Measurements from ENCODE around the gene FOXD1. TPM values are rescaled to one million over a fixed set of nuclear protein-coding genes. Genes with fewer than 3 reads are reported as not detected.
A peak's percentile ranks its signal among the peaks of the same experiment; 100 is the strongest.

The FOXD1 gene
- total and polyA plus RNA-seq, 2 of the 4 experiments (the other 2 are of a cell fraction), result 3.2 to 23.1 TPM

DNA sequence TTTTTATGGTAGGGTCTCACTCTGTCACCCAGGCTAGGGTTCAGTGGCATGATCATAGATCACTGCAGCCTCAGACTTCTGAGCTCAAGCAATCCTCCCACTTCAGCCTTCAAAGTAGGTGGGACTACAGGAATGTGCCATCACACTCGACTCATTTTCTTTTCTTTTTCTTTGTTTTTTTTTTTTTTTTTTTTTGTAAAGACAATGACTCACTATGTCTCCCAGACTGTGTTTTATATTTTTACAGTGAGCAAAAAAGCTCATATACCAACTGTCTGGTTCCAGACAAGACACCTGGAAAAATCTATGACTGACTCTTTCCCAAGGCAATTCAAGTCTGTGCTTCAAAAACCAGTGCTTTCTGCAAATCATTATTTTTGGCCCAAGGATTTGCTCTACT, 10.8 kb upstream of the FOXD1 start:
- H3K79me1 ChIP-seq (ENCODE audit: low read depth in 1 of 2, low read length in 2 of 2), result no peaks in the 10 kb centered on the region
- intact Hi-C loops (cut with micrococcal nuclease), result loop anchor here (10.0 kb wide), 1 partner anchor 535 kb away; no protein-coding TSS in a partner anchor
- ChIA-PET CTCF (no interaction called here), POLR2A (ENCODE audit: unreplicated experiment) (no interaction called here)
- H3K9ac ChIP-seq (ENCODE audit: low read depth, low read length), result no peak overlapping the region
- no peak overlapping the region for H3K56ac ChIP-seq (ENCODE audit: extremely low read depth, insufficient read depth, low read length)
- H3K4ac ChIP-seq (ENCODE audit: low read depth, low read length), result no peak overlapping the region
- no peak overlapping the region for H2AK5ac ChIP-seq (ENCODE audit: low read depth, low read length)
- BruUV-seq (replicated peaks), result no TSS peak
- no peaks in the 10 kb centered on the region for H3K9me3 ChIP-seq (ENCODE audit: control insufficient read depth, insufficient read depth, low read length)
- H3K9me1 ChIP-seq (ENCODE audit: insufficient read depth, low read length), result no peaks in the 10 kb centered on the region
- ATAC-seq (ENCODE audit: low read depth) (no peak), DNase-seq (peak; percentile 52)
- TF ChIP-seq MAFK (IDR thresholded peaks at IDR 0.05; ENCODE audit: low read depth, low read length), result no peak
- no peak for TF ChIP-seq MAZ (IDR thresholded peaks at IDR 0.05; ENCODE audit: borderline replicate concordance, low read depth, low read length)
- TF ChIP-seq, protein P1, sequence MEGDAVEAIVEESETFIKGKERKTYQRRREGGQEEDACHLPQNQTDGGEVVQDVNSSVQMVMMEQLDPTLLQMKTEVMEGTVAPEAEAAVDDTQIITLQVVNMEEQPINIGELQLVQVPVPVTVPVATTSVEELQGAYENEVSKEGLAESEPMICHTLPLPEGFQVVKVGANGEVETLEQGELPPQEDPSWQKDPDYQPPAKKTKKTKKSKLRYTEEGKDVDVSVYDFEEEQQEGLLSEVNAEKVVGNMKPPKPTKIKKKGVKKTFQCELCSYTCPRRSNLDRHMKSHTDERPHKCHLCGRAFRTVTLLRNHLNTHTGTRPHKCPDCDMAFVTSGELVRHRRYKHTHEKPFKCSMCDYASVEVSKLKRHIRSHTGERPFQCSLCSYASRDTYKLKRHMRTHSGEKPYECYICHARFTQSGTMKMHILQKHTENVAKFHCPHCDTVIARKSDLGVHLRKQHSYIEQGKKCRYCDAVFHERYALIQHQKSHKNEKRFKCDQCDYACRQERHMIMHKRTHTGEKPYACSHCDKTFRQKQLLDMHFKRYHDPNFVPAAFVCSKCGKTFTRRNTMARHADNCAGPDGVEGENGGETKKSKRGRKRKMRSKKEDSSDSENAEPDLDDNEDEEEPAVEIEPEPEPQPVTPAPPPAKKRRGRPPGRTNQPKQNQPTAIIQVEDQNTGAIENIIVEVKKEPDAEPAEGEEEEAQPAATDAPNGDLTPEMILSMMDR (conservative IDR thresholded peaks at IDR 0.05; ENCODE audit: low read depth, low read length), result no peak
- TF ChIP-seq, protein P2, sequence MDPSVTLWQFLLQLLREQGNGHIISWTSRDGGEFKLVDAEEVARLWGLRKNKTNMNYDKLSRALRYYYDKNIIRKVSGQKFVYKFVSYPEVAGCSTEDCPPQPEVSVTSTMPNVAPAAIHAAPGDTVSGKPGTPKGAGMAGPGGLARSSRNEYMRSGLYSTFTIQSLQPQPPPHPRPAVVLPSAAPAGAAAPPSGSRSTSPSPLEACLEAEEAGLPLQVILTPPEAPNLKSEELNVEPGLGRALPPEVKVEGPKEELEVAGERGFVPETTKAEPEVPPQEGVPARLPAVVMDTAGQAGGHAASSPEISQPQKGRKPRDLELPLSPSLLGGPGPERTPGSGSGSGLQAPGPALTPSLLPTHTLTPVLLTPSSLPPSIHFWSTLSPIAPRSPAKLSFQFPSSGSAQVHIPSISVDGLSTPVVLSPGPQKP (IDR thresholded peaks at IDR 0.05; ENCODE audit: borderline replicate concordance, low read depth, low read length), result no peak
- no peak for TF ChIP-seq RFX5 (IDR thresholded peaks at IDR 0.05; ENCODE audit: low read depth, low read length)
- TF ChIP-seq RAD21 (IDR thresholded peaks at IDR 0.05; ENCODE audit: low read length), result no peak
- TF ChIP-seq POLR2A (IDR thresholded peaks at IDR 0.05; ENCODE audit: low read depth, low read length), result no peak
- TF ChIP-seq NFE2L2 (IDR thresholded peaks at IDR 0.05; ENCODE audit: low read depth, low read length), result no peak
- no peak for TF ChIP-seq FOS (IDR thresholded peaks at IDR 0.05; ENCODE audit: low read depth, low read length)
- no peak for TF ChIP-seq CEBPB (IDR thresholded peaks at IDR 0.05; ENCODE audit: low read depth, low read length)
- TF ChIP-seq RCOR1 (IDR thresholded peaks at IDR 0.05; ENCODE audit: insufficient replicate concordance, low read length), result no peak
- no peak for TF ChIP-seq MXI1 (IDR thresholded peaks at IDR 0.05; ENCODE audit: borderline replicate concordance, low read depth, low read length)
- TF ChIP-seq, protein P3, sequence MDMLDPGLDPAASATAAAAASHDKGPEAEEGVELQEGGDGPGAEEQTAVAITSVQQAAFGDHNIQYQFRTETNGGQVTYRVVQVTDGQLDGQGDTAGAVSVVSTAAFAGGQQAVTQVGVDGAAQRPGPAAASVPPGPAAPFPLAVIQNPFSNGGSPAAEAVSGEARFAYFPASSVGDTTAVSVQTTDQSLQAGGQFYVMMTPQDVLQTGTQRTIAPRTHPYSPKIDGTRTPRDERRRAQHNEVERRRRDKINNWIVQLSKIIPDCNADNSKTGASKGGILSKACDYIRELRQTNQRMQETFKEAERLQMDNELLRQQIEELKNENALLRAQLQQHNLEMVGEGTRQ (IDR thresholded peaks at IDR 0.05; ENCODE audit: low read depth, low read length), result no peak
- no peak for TF ChIP-seq SMC3 (IDR thresholded peaks at IDR 0.05; ENCODE audit: low read depth, low read length)
- TF ChIP-seq CHD1 (IDR thresholded peaks at IDR 0.05; ENCODE audit: low read depth, low read length), result no peak
- no peak for TF ChIP-seq BHLHE40 (IDR thresholded peaks at IDR 0.05; ENCODE audit: low read depth, low read length)
- H2BK15ac ChIP-seq (ENCODE audit: low read depth, low read length), result no peak overlapping the region
- H4K20me1 ChIP-seq (ENCODE audit: insufficient read depth, low read length), result no peaks in the 10 kb centered on the region
- no peak overlapping the region for H2BK20ac ChIP-seq (ENCODE audit: low read depth, low read length)
- no peak overlapping the region for H4K5ac ChIP-seq (ENCODE audit: low read depth, low read length)
- H2AFZ ChIP-seq (replicated peaks; ENCODE audit: low read length, poor library complexity), result no peak overlapping the region
- H3K4me3 ChIP-seq (ENCODE audit: insufficient read depth, low read depth, low read length), result no peak overlapping the region
- H4K91ac ChIP-seq (ENCODE audit: insufficient read depth, low read depth, low read length), result no peak overlapping the region
- H3K23ac ChIP-seq (ENCODE audit: low read depth, low read length), result no peak overlapping the region
- no peak overlapping the region for H3K27ac ChIP-seq (ENCODE audit: insufficient read depth, low read length)
- no peak overlapping the region for H3K18ac ChIP-seq (ENCODE audit: low read depth, low read length)
- no peak overlapping the region for H4K8ac ChIP-seq (ENCODE audit: low read depth in 2 of 2, low read length in 2 of 2)
- peaks cover 3% of the 10 kb centered on the region for H3K27me3 ChIP-seq (ENCODE audit: control insufficient read depth, insufficient read depth, low read length)
- H3K14ac ChIP-seq (replicated peaks; ENCODE audit: low read depth, low read length), result no peak overlapping the region
- no peaks in the 10 kb centered on the region for H3K4me1 ChIP-seq (ENCODE audit: control insufficient read depth, insufficient read depth, low read length)
- dilution Hi-C loops (cut with HindIII; ENCODE audit: low sequenced_read_pairs, unreplicated experiment), result no loop called here
- in situ Hi-C loops (cut with MboI; ENCODE audit: low sequenced_read_pairs), result no loop called here
- H2BK120ac ChIP-seq (ENCODE audit: low read depth, low read length), result no peak overlapping the region
- H2BK5ac ChIP-seq (ENCODE audit: low read depth, low read length, poor library complexity, severe bottlenecking), result no peak overlapping the region
- H3K4me2 ChIP-seq (ENCODE audit: low read depth, low read length), result no peak overlapping the region
- H3K36me3 ChIP-seq (ENCODE audit: control insufficient read depth, insufficient read depth, low read length), result no peaks in the 10 kb centered on the region
- WGBS, 2 experiments (ENCODE audit: extremely low coverage in 2 of 2, insufficient read length in 1 of 2), result no CpG with 5 or more reads among the region's 1 CpG
- H2AK9ac ChIP-seq (replicated peaks; ENCODE audit: low read depth, low read length, poor library complexity), result no peak overlapping the region

Data from IMR-90 (cell line).